Cardiac fibroblast (primary cell): Measurements from ENCODE around the gene SNRPD1.
A peak's percentile ranks its signal among the peaks of the same experiment; 100 is the strongest.
"Not testable (repeated sequence)": the region's sequence is repeated elsewhere in the genome, so short reads cannot be mapped to it uniquely, and the experiment has no call there.

ENCODE experiments used
- DNase-seq, 2 donors: peaks; one replicate each; pipeline versions ENCODE4 v3.0.0 to v3.0.0-alpha.2; 2010; ENCODE audit warnings: low read depth in 2 of 2
- H3K4me3 ChIP-seq, 2 donors: replicated peaks in 1 of 2; 1 replicate in 1 of 2; 2 replicates in 1 of 2; pipeline ENCODE4 v1.5.1; 2011; ENCODE audit warnings: low read depth in 2 of 2, low read length in 2 of 2, mild to moderate bottlenecking in 2 of 2, moderate library complexity in 1 of 2
- TF ChIP-seq, protein P1 (sequence below): IDR thresholded peaks from one replicate; pipeline ENCODE4 v1.5.1; 2011; ENCODE audit warnings: low read depth, mild to moderate bottlenecking, low read length, inconsistent platforms

Gene SNRPD1

DNA sequence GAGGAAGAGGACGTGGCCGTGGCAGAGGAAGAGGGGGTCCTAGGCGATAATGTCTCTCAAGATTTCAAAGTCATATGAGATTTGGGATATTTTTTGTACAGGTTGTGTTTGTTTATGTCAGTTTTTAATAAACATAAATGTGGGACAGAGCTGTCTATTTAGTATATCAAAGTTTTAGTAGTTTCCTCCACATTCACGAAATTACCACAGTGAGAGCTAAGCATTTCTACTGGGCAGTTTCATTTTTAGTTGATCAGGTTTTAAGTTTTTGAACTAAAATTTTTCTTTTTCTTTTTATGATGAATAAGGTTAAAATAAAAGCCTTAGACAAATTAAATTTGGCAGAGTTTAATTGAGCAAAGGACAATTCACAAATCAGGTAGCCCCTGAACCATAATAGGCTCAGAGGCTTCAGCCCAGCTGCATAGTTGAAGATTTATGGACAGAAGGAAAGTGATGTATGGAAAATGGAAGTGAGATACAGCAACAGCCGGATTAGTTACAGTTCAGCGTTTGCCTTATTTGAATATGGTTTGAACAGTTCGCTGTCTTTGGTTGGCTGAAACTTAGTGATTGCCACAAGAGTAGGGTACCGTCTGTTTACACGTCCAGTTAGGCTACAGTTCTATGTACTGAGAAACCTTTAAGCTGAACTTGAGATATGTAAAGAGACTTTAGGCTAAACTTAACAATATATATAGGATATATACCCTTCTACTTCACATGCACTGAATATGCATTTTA is 17.1 kb downstream of the SNRPD1 start:
- DNase-seq, result no peak
- H3K4me3 ChIP-seq, result no peak overlapping the region
- TF ChIP-seq, protein P1, sequence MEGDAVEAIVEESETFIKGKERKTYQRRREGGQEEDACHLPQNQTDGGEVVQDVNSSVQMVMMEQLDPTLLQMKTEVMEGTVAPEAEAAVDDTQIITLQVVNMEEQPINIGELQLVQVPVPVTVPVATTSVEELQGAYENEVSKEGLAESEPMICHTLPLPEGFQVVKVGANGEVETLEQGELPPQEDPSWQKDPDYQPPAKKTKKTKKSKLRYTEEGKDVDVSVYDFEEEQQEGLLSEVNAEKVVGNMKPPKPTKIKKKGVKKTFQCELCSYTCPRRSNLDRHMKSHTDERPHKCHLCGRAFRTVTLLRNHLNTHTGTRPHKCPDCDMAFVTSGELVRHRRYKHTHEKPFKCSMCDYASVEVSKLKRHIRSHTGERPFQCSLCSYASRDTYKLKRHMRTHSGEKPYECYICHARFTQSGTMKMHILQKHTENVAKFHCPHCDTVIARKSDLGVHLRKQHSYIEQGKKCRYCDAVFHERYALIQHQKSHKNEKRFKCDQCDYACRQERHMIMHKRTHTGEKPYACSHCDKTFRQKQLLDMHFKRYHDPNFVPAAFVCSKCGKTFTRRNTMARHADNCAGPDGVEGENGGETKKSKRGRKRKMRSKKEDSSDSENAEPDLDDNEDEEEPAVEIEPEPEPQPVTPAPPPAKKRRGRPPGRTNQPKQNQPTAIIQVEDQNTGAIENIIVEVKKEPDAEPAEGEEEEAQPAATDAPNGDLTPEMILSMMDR, result no peak

DNA sequence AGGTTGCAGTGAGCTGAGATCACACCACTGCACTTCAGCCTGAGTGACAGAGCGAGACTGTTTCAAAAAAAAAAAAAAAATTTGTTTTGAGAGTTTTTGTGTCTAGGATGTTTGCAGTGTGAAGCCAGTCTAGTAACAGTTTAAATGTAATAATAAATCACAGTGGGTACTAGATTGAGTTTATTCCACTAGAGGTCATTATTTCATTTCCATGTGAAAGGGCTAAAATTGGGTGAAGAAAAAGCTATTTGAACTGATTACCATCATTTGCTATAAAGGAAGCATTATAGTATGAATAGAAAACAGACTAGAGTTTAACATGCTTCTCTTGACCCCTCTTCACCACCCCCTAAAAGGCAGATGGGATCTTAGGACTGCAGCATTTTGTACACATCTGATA is 20.3 kb downstream of the SNRPD1 start:
- TF ChIP-seq, protein P1, result no peak
- H3K4me3 ChIP-seq, result no peak overlapping the region
- peak; percentile 14 to 39 for DNase-seq

DNA sequence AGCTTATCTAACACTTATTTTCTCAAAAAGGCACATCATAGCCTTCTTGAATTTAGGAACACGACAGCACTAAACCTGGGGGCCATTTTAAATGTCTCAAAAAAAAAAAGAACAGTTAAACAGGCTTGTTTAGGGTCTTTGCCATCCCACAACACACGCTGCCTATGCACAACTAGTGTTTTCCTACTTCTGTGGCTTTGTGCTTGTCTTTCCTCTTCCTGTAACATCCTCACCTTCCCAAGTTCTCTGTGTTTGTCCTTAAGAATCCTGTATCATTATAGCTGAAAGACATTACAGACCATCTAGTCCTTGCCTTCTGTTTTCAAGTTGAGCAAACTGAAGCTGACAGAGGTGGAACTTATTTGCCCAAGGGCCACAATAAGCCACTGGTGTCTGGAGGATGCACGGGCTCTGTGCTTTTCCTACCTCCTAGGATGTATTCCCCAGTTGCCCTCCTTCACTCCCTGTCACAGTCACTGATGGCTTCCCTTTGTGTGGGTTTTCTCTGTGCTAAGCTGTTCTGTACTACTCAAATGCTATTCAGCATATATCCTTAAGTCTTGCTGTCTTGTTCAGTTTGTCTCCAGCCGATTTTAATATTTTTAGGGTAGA is 22.6 kb downstream of the SNRPD1 start:
- no peak overlapping the region for H3K4me3 ChIP-seq
- TF ChIP-seq, protein P1, result no peak
- no peak for DNase-seq

DNA sequence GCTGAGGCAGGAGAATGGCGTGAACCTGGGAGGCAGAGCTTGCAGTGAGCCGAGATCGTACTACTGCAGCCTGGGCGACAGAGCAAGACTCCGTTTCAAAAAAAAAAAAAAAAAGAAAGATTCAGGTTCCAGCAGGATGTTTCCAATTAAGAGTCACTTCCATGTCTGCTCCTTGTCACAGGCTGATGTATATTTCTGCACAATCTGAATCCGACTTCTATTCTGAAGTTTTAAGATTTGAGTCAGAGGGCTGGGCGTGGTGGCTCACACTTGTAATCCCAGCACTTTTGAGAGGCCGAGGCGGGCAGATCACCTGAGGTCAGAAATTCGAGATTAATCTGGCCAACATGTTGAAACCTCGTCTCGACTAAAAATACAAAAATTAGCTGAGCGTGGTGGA is 24.7 kb downstream of the SNRPD1 start:
- H3K4me3 ChIP-seq, result no peak overlapping the region
- TF ChIP-seq, protein P1, result no peak
- no peak for DNase-seq

DNA sequence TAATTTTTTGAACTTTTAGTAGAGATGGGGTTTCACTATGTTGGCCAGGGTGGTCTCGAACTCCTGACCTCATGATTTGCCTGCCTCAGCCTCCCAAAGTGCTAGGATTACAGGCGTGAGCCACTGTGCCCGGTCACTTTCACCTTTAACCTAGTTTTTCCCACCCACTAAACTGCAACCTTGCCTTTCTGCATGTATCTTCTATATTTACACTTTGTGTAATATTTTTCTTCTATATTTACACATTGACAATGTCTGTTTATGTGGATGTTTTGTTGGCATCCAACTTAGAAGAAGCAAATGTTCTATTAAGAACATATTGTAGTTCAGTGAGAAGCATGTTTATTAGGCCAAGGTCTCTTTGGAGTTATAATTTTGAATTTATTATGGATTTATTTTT is 26.7 kb downstream of the SNRPD1 start:
- no peak for DNase-seq
- TF ChIP-seq, protein P1, result no peak
- H3K4me3 ChIP-seq, result no peak overlapping the region

DNA sequence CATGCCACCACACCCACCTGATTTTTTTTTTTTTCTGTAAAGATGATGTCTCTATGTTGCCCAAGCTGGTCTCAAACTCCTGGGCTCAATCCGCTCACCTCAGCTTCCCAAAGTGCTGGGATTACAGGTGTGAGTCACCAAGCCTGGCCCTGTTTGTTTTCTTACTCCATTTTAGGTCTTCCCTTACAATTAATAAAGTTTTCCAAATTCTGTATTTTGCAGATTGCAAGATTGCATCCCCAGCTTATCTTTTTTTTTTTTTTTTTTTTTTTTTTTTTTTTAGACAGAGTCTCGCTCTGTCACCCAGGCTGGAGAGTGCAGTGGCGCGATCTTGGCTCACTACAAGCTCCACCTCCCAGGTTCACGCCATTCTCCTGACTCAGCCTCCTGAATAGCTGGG is 28.3 kb downstream of the SNRPD1 start:
- not testable (repeated sequence) for DNase-seq, H3K4me3 ChIP-seq

DNA sequence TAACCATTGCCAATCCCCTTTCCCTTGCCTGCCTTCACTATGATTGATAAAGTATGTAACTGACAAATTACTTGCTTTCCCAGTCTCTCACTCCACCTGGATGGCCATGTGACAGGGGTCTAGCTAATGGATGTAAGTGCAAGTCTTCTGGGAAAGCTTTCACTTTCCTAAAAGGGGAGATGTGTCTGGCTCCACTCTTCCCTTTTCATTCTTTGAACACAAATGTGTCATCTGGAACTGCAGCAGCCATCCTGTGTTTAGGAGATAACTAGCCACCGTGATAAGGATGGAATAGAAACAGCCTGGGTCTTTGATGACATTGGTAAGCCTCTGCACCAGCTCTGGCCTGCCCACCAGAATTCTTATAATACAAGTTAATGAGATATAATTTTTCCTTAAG is 38.2 kb downstream of the SNRPD1 start:
- no peak for DNase-seq
- no peak overlapping the region for H3K4me3 ChIP-seq
- TF ChIP-seq, protein P1, result no peak
